Neuron (in vitro differentiated cells): ENCODE measurements around the gene GNS.

Source experiments
- H2AFZ ChIP-seq: one replicate; pipeline ENCODE4 v1.6.1; 2013; ENCODE audit warnings: low read depth, mild to moderate bottlenecking, inconsistent platforms, low read length, moderate library complexity
- H3K27me3 ChIP-seq: one replicate; pipeline ENCODE4 v1.6.1; 2013; ENCODE audit warnings: low read length; ENCODE audit not compliant: insufficient read depth
- H3K36me3 ChIP-seq: one replicate; pipeline ENCODE4 v1.6.1; 2013; ENCODE audit warnings: low read length; ENCODE audit not compliant: insufficient read depth
- H3K4me1 ChIP-seq: one replicate; pipeline ENCODE4 v1.6.1; 2013; ENCODE audit warnings: low read length; ENCODE audit not compliant: insufficient read depth
- H3K4me3 ChIP-seq: 2 replicates; pipeline ENCODE4 v1.5.1; 2013; ENCODE audit warnings: mild to moderate bottlenecking, low read length, moderate library complexity
- H3K9me3 ChIP-seq: one replicate; pipeline ENCODE4 v1.6.1; 2013; ENCODE audit warnings: low read length

GNS gene

GRCh38 chr12:64740646-64741045, 18.6 kb downstream of the GNS start:
- Histone ChIP-seq H2AFZ (no peak overlapping the region), H3K9me3 (no peaks in the 10 kb centered on the region), H3K4me1 (no peaks in the 10 kb centered on the region), H3K4me3 (no peak overlapping the region), H3K27me3 (no peaks in the 10 kb centered on the region), H3K36me3 (peaks cover 83% of the 10 kb centered on the region)

- H3K9me3 ChIP-seq = no peaks in the 10 kb centered on the region
- no peak overlapping the region for H2AFZ ChIP-seq
- H3K36me3 ChIP-seq = peaks cover 83% of the 10 kb centered on the region
- H3K27me3 ChIP-seq = no peaks in the 10 kb centered on the region
- no peak overlapping the region for H3K4me3 ChIP-seq
- H3K4me1 ChIP-seq = no peaks in the 10 kb centered on the region
These were observed 19.4 kb downstream of the GNS start for GRCh38 chr12:64739778-64740177.

GRCh38 chr12:64737539-64737938, 21.7 kb downstream of the GNS start:
- no peak overlapping the region for H2AFZ ChIP-seq
- peaks cover 75% of the 10 kb centered on the region for H3K36me3 ChIP-seq
- H3K4me3 ChIP-seq = no peak overlapping the region

GRCh38 chr12:64736771-64737170, 22.4 kb downstream of the GNS start:
- Histone ChIP-seq H3K36me3 (peaks cover 71% of the 10 kb centered on the region), H2AFZ (no peak overlapping the region), H3K4me3 (no peak overlapping the region), H3K27me3 (no peaks in the 10 kb centered on the region), H3K9me3 (no peaks in the 10 kb centered on the region), H3K4me1 (no peaks in the 10 kb centered on the region)

More at GRCh38 chr12:64737539-64737938, 21.7 kb downstream of the GNS start:
- Histone ChIP-seq H3K27me3 (no peaks in the 10 kb centered on the region), H3K4me1 (no peaks in the 10 kb centered on the region), H3K9me3 (no peaks in the 10 kb centered on the region)

GRCh38 chr12:64735442-64735841, 23.8 kb downstream of the GNS start:
- Histone ChIP-seq H2AFZ (no peak overlapping the region), H3K4me1 (no peaks in the 10 kb centered on the region), H3K36me3 (peaks cover 68% of the 10 kb centered on the region), H3K9me3 (no peaks in the 10 kb centered on the region), H3K4me3 (no peak overlapping the region), H3K27me3 (no peaks in the 10 kb centered on the region)

- Histone ChIP-seq H3K27me3 (no peaks in the 10 kb centered on the region), H3K9me3 (no peaks in the 10 kb centered on the region), H2AFZ (no peak overlapping the region), H3K4me3 (no peak overlapping the region), H3K36me3 (peaks cover 60% of the 10 kb centered on the region), H3K4me1 (no peaks in the 10 kb centered on the region)
These were observed 25.3 kb downstream of the GNS start for GRCh38 chr12:64733857-64734256.

- no peak overlapping the region for H2AFZ ChIP-seq
- no peaks in the 10 kb centered on the region for H3K4me1 ChIP-seq
- peaks cover 51% of the 10 kb centered on the region for H3K36me3 ChIP-seq
- no peaks in the 10 kb centered on the region for H3K27me3 ChIP-seq
- H3K9me3 ChIP-seq = no peaks in the 10 kb centered on the region
- no peak overlapping the region for H3K4me3 ChIP-seq
These were observed 27.5 kb downstream of the GNS start for GRCh38 chr12:64731683-64732082.

GRCh38 chr12:64730588-64730969, 28.6 kb downstream of the GNS start:
- Histone ChIP-seq H3K27me3 (no peaks in the 10 kb centered on the region), H3K4me1 (no peaks in the 10 kb centered on the region), H3K4me3 (no peak overlapping the region), H2AFZ (no peak overlapping the region), H3K36me3 (peaks cover 43% of the 10 kb centered on the region), H3K9me3 (no peaks in the 10 kb centered on the region)

- Histone ChIP-seq H3K4me1 (no peaks in the 10 kb centered on the region), H2AFZ (no peak overlapping the region), H3K9me3 (no peaks in the 10 kb centered on the region), H3K36me3 (peaks cover 39% of the 10 kb centered on the region), H3K27me3 (no peaks in the 10 kb centered on the region), H3K4me3 (no peak overlapping the region)
These were observed 29.2 kb downstream of the GNS start for GRCh38 chr12:64729909-64730587.

GRCh38 chr12:64724201-64724745, 34.9 kb downstream of the GNS start:
- Histone ChIP-seq H3K4me1 (no peaks in the 10 kb centered on the region), H3K36me3 (peaks cover 53% of the 10 kb centered on the region), H3K9me3 (no peaks in the 10 kb centered on the region), H2AFZ (no peak overlapping the region), H3K4me3 (no peak overlapping the region), H3K27me3 (no peaks in the 10 kb centered on the region)

- Histone ChIP-seq H2AFZ (no peak overlapping the region), H3K36me3 (peaks cover 55% of the 10 kb centered on the region), H3K27me3 (no peaks in the 10 kb centered on the region), H3K4me1 (no peaks in the 10 kb centered on the region), H3K4me3 (no peak overlapping the region), H3K9me3 (no peaks in the 10 kb centered on the region)
These were observed 35.6 kb downstream of the GNS start for GRCh38 chr12:64723630-64724029.

- H3K9me3 ChIP-seq = no peaks in the 10 kb centered on the region
- no peak overlapping the region for H2AFZ ChIP-seq
- peaks cover 52% of the 10 kb centered on the region for H3K36me3 ChIP-seq
- no peaks in the 10 kb centered on the region for H3K27me3 ChIP-seq
- no peaks in the 10 kb centered on the region for H3K4me1 ChIP-seq
- H3K4me3 ChIP-seq = no peak overlapping the region
These were observed 36.4 kb downstream of the GNS start for GRCh38 chr12:64722835-64723234.

GRCh38 chr12:64720884-64721283, 38.3 kb downstream of the GNS start:
- Histone ChIP-seq H3K9me3 (no peaks in the 10 kb centered on the region), H3K4me1 (no peaks in the 10 kb centered on the region), H3K36me3 (peaks cover 65% of the 10 kb centered on the region), H3K27me3 (no peaks in the 10 kb centered on the region), H2AFZ (no peak overlapping the region), H3K4me3 (no peak overlapping the region)

GRCh38 chr12:64718649-64719048, 40.6 kb downstream of the GNS start:
- Histone ChIP-seq H3K4me3 (no peak overlapping the region), H2AFZ (no peak overlapping the region), H3K36me3 (peaks cover 75% of the 10 kb centered on the region), H3K27me3 (no peaks in the 10 kb centered on the region), H3K9me3 (no peaks in the 10 kb centered on the region), H3K4me1 (no peaks in the 10 kb centered on the region)
